Measurements from ENCODE around the gene RPS24.

The RPS24 gene

DNA sequence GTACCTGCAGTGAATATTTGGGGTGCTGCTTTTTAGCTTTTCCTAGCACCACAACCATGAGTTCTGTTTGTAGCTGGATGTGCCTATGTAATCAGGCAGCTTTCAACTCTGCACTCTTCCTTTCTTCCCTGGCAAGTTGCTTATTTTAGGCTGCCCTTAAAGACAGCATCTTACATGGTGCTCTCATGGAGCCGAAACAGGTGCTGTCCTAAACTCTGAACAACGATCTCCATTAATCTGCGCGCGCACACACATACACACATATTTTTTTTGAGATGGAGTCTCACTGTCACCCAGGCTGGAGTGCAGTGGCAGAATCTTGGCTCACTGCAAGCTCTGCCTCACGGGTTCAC, 9.1 kb downstream of the RPS24 start:
- no peak overlapping the region for H3K4me3 ChIP-seq (replicated peaks; ENCODE audit: low read depth, low read length)
- no peak for DNase-seq (ENCODE audit: extremely low read depth, low read depth)
- TF ChIP-seq, protein P1, sequence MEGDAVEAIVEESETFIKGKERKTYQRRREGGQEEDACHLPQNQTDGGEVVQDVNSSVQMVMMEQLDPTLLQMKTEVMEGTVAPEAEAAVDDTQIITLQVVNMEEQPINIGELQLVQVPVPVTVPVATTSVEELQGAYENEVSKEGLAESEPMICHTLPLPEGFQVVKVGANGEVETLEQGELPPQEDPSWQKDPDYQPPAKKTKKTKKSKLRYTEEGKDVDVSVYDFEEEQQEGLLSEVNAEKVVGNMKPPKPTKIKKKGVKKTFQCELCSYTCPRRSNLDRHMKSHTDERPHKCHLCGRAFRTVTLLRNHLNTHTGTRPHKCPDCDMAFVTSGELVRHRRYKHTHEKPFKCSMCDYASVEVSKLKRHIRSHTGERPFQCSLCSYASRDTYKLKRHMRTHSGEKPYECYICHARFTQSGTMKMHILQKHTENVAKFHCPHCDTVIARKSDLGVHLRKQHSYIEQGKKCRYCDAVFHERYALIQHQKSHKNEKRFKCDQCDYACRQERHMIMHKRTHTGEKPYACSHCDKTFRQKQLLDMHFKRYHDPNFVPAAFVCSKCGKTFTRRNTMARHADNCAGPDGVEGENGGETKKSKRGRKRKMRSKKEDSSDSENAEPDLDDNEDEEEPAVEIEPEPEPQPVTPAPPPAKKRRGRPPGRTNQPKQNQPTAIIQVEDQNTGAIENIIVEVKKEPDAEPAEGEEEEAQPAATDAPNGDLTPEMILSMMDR (IDR thresholded peaks at IDR 0.05; ENCODE audit: low read depth, low read length, missing control alignments), result no peak

- DNase-seq (ENCODE audit: extremely low read depth, low read depth), result no peak
- TF ChIP-seq, protein P1 (IDR thresholded peaks at IDR 0.05; ENCODE audit: low read depth, low read length, missing control alignments), result no peak
- no peak overlapping the region for H3K4me3 ChIP-seq (replicated peaks; ENCODE audit: low read depth, low read length)
Observed at GRCh38 chr10:78044179-78044578, 10.5 kb downstream of the RPS24 start.

DNA sequence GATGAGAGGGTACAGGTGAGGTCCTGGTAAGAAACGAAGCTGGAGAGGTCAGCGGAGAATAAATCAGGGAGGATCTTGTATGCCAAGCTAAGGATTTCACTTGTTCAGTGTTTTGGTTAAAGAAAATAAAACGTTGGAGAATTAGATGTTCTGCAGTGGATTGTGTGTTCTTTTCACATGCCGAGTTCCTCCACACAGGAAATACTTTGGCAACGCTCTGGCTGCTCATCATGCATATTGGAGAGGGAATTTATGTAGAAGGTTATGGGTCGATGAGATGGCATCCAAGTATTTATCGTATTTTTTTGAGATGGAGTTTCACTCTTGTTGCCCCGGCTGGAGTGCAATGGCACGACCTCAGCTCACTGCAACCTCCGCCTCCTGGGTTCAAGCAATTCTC, 11.0 kb downstream of the RPS24 start:
- TF ChIP-seq, protein P1 (IDR thresholded peaks at IDR 0.05; ENCODE audit: low read depth, low read length, missing control alignments), result no peak
- H3K4me3 ChIP-seq (replicated peaks; ENCODE audit: low read depth, low read length), result no peak overlapping the region
- no peak for DNase-seq (ENCODE audit: extremely low read depth, low read depth)

- DNase-seq (ENCODE audit: extremely low read depth, low read depth), result no peak
- TF ChIP-seq, protein P1 (IDR thresholded peaks at IDR 0.05; ENCODE audit: low read depth, low read length, missing control alignments), result no peak
- no peak overlapping the region for H3K4me3 ChIP-seq (replicated peaks; ENCODE audit: low read depth, low read length)
Observed at GRCh38 chr10:78045237-78045636, 11.6 kb downstream of the RPS24 start.

DNA sequence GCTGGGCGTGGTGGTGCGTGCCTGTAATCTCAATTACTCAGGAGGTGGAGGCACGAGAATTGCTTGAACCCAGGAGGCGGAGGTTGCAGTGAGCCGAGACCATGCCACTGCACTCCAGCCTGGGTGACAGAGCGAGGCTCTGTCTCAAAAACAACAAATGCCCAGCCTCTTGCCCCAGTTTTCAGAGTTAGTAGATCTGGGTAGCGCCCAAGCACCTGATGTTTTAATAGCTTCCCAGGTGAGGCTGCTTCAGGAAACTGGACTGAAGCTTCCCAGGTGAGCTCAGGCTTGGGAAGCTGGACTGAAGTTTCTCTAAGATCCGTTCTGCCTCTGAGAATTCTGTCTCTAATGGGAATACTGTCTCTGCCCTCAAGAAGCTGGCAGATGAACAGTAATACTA, 12.2 kb downstream of the RPS24 start:
- no peak overlapping the region for H3K4me3 ChIP-seq (replicated peaks; ENCODE audit: low read depth, low read length)
- no peak for DNase-seq (ENCODE audit: extremely low read depth, low read depth)
- TF ChIP-seq, protein P1 (IDR thresholded peaks at IDR 0.05; ENCODE audit: low read depth, low read length, missing control alignments), result no peak

- TF ChIP-seq, protein P1 (IDR thresholded peaks at IDR 0.05; ENCODE audit: low read depth, low read length, missing control alignments), result no peak
- H3K4me3 ChIP-seq (replicated peaks; ENCODE audit: low read depth, low read length), result no peak overlapping the region
- no peak for DNase-seq (ENCODE audit: extremely low read depth, low read depth)
Observed at GRCh38 chr10:78046711-78047269, 13.1 kb downstream of the RPS24 start.

- TF ChIP-seq, protein P1 (IDR thresholded peaks at IDR 0.05; ENCODE audit: low read depth, low read length, missing control alignments), result peak; percentile 91
- DNase-seq (ENCODE audit: extremely low read depth, low read depth), result peak; percentile 76
- H3K4me3 ChIP-seq (replicated peaks; ENCODE audit: low read depth, low read length), result no peak overlapping the region
Observed at GRCh38 chr10:78047314-78047891, 13.7 kb downstream of the RPS24 start.
